Stimulated activated naive CD8-positive, alpha-beta T cell treated with anti-CD3 and anti-CD28 coated beads, Interleukin-15, Interleukin-2, amounts not matched to agents 100 ng/mL and 50 ng/mL, for 24 hours (primary cell): Measurements from ENCODE around the gene DPRX.

Source experiments
- H3K27ac Mint-ChIP-seq: one replicate; pipeline ENCODE4 v1.8.0; 2021; ENCODE audit warnings: mild to moderate bottlenecking, mixed read lengths
- H3K27me3 Mint-ChIP-seq: one replicate; pipeline ENCODE4 v1.8.0; 2021; ENCODE audit warnings: mixed read lengths
- H3K36me3 Mint-ChIP-seq: one replicate; pipeline ENCODE4 v1.8.0; 2021; ENCODE audit warnings: low read depth, mixed read lengths
- H3K4me1 Mint-ChIP-seq: one replicate; pipeline ENCODE4 v1.8.0; 2021; ENCODE audit warnings: low read depth, mixed read lengths
- H3K4me3 Mint-ChIP-seq: one replicate; pipeline ENCODE4 v1.8.0; 2021; ENCODE audit warnings: mild to moderate bottlenecking, mixed read lengths
- H3K9me3 Mint-ChIP-seq: one replicate; pipeline ENCODE4 v1.8.0; 2021; ENCODE audit warnings: mixed read lengths

DPRX gene

GRCh38 chr19:53626486-53626885, 5.3 kb upstream of the DPRX start:
- Mint-ChIP-seq H3K4me1 (no peaks in the 10 kb centered on the region), H3K36me3 (no peaks in the 10 kb centered on the region), H3K27me3 (no peaks in the 10 kb centered on the region), H3K4me3 (no peak overlapping the region), H3K27ac (no peak overlapping the region), H3K9me3 (no peaks in the 10 kb centered on the region)

GRCh38 chr19:53626976-53627375, 4.8 kb upstream of the DPRX start:
- no peaks in the 10 kb centered on the region for H3K4me1 Mint-ChIP-seq
- no peaks in the 10 kb centered on the region for H3K27me3 Mint-ChIP-seq
- no peak overlapping the region for H3K27ac Mint-ChIP-seq
- no peaks in the 10 kb centered on the region for H3K9me3 Mint-ChIP-seq
- H3K36me3 Mint-ChIP-seq, result no peaks in the 10 kb centered on the region
- no peak overlapping the region for H3K4me3 Mint-ChIP-seq

- H3K9me3 Mint-ChIP-seq, result peaks cover 15% of the 10 kb centered on the region
- no peak overlapping the region for H3K4me3 Mint-ChIP-seq
- no peaks in the 10 kb centered on the region for H3K27me3 Mint-ChIP-seq
- no peak overlapping the region for H3K27ac Mint-ChIP-seq
- no peaks in the 10 kb centered on the region for H3K36me3 Mint-ChIP-seq
- H3K4me1 Mint-ChIP-seq, result no peaks in the 10 kb centered on the region
Observed at GRCh38 chr19:53634768-53635167, 3.0 kb downstream of the DPRX start.

- Mint-ChIP-seq H3K36me3 (no peaks in the 10 kb centered on the region), H3K27ac (no peak overlapping the region), H3K27me3 (no peaks in the 10 kb centered on the region), H3K9me3 (peaks cover 9% of the 10 kb centered on the region), H3K4me1 (no peaks in the 10 kb centered on the region), H3K4me3 (no peak overlapping the region)
Observed at GRCh38 chr19:53639471-53639870, 7.7 kb downstream of the DPRX start.

- Mint-ChIP-seq H3K36me3 (no peaks in the 10 kb centered on the region), H3K4me3 (no peak overlapping the region), H3K27ac (no peak overlapping the region), H3K9me3 (peaks cover 6% of the 10 kb centered on the region), H3K27me3 (no peaks in the 10 kb centered on the region), H3K4me1 (no peaks in the 10 kb centered on the region)
Observed at GRCh38 chr19:53642381-53643099, 10.7 kb downstream of the DPRX start.

GRCh38 chr19:53644061-53644816, 12.4 kb downstream of the DPRX start:
- H3K36me3 Mint-ChIP-seq, result no peaks in the 10 kb centered on the region
- no peak overlapping the region for H3K27ac Mint-ChIP-seq
- peaks cover 7% of the 10 kb centered on the region for H3K9me3 Mint-ChIP-seq
- no peaks in the 10 kb centered on the region for H3K27me3 Mint-ChIP-seq
- no peak overlapping the region for H3K4me3 Mint-ChIP-seq
- no peaks in the 10 kb centered on the region for H3K4me1 Mint-ChIP-seq

GRCh38 chr19:53646144-53646543, 14.3 kb downstream of the DPRX start:
- Mint-ChIP-seq H3K9me3 (peaks cover 10% of the 10 kb centered on the region), H3K4me3 (no peak overlapping the region), H3K36me3 (no peaks in the 10 kb centered on the region), H3K4me1 (no peaks in the 10 kb centered on the region), H3K27ac (no peak overlapping the region), H3K27me3 (no peaks in the 10 kb centered on the region)

GRCh38 chr19:53647350-53647749, 15.6 kb downstream of the DPRX start:
- peaks cover 10% of the 10 kb centered on the region for H3K9me3 Mint-ChIP-seq
- H3K36me3 Mint-ChIP-seq, result no peaks in the 10 kb centered on the region
- no peaks in the 10 kb centered on the region for H3K27me3 Mint-ChIP-seq
- no peak overlapping the region for H3K4me3 Mint-ChIP-seq
- no peaks in the 10 kb centered on the region for H3K4me1 Mint-ChIP-seq
- H3K27ac Mint-ChIP-seq, result no peak overlapping the region

- Mint-ChIP-seq H3K4me3 (no peak overlapping the region), H3K27me3 (no peaks in the 10 kb centered on the region), H3K27ac (no peak overlapping the region), H3K4me1 (no peaks in the 10 kb centered on the region), H3K9me3 (peaks cover 10% of the 10 kb centered on the region), H3K36me3 (no peaks in the 10 kb centered on the region)
Observed at GRCh38 chr19:53647792-53648191, 16.0 kb downstream of the DPRX start.

- H3K9me3 Mint-ChIP-seq, result peaks cover 12% of the 10 kb centered on the region
- no peaks in the 10 kb centered on the region for H3K27me3 Mint-ChIP-seq
- no peak overlapping the region for H3K4me3 Mint-ChIP-seq
- H3K27ac Mint-ChIP-seq, result no peak overlapping the region
- no peaks in the 10 kb centered on the region for H3K4me1 Mint-ChIP-seq
- H3K36me3 Mint-ChIP-seq, result peaks cover 2% of the 10 kb centered on the region
Observed at GRCh38 chr19:53649746-53650593, 18.2 kb downstream of the DPRX start.

GRCh38 chr19:53652476-53652875, 20.7 kb downstream of the DPRX start:
- Mint-ChIP-seq H3K4me3 (no peak overlapping the region), H3K36me3 (peaks cover 4% of the 10 kb centered on the region), H3K27me3 (no peaks in the 10 kb centered on the region), H3K9me3 (peaks cover 12% of the 10 kb centered on the region), H3K4me1 (no peaks in the 10 kb centered on the region), H3K27ac (no peak overlapping the region)

- H3K27me3 Mint-ChIP-seq, result no peaks in the 10 kb centered on the region
- peaks cover 4% of the 10 kb centered on the region for H3K36me3 Mint-ChIP-seq
- H3K4me1 Mint-ChIP-seq, result no peaks in the 10 kb centered on the region
- H3K9me3 Mint-ChIP-seq, result peaks cover 22% of the 10 kb centered on the region
- H3K27ac Mint-ChIP-seq, result no peak overlapping the region
- no peak overlapping the region for H3K4me3 Mint-ChIP-seq
Observed at GRCh38 chr19:53655042-53655665, 23.4 kb downstream of the DPRX start.

- Mint-ChIP-seq H3K27me3 (no peaks in the 10 kb centered on the region), H3K4me1 (no peaks in the 10 kb centered on the region), H3K27ac (no peak overlapping the region), H3K4me3 (no peak overlapping the region), H3K36me3 (peaks cover 10% of the 10 kb centered on the region), H3K9me3 (peaks cover 37% of the 10 kb centered on the region)
Observed at GRCh38 chr19:53657330-53657729, 25.5 kb downstream of the DPRX start.

GRCh38 chr19:53657778-53658177, 26.0 kb downstream of the DPRX start:
- H3K36me3 Mint-ChIP-seq, result peaks cover 10% of the 10 kb centered on the region
- H3K4me1 Mint-ChIP-seq, result no peaks in the 10 kb centered on the region
- H3K4me3 Mint-ChIP-seq, result no peak overlapping the region
- H3K27me3 Mint-ChIP-seq, result no peaks in the 10 kb centered on the region
- peaks cover 37% of the 10 kb centered on the region for H3K9me3 Mint-ChIP-seq
- no peak overlapping the region for H3K27ac Mint-ChIP-seq

- Mint-ChIP-seq H3K4me3 (no peak overlapping the region), H3K27ac (no peak overlapping the region), H3K9me3 (peaks cover 42% of the 10 kb centered on the region), H3K4me1 (no peaks in the 10 kb centered on the region), H3K27me3 (no peaks in the 10 kb centered on the region), H3K36me3 (peaks cover 10% of the 10 kb centered on the region)
Observed at GRCh38 chr19:53659292-53659691, 27.5 kb downstream of the DPRX start.
